Coronary artery (tissue), 2 donors: ENCODE data around the gene CIC.
"Not testable (repeated sequence)": the region's sequence is repeated elsewhere in the genome, so short reads cannot be mapped to it uniquely, and the experiment has no call there.

ENCODE experiments used
- DNase-seq: peaks from one replicate; pipeline ENCODE4 v3.0.0-alpha.2; 2017; ENCODE audit warnings: low spot score
- H3K27ac ChIP-seq, 2 donors: fragments of 200-600 bp; sonication (generic); one replicate each; pipeline ENCODE4 v1.5.1; 2016 to 2019
- H3K4me3 ChIP-seq: fragments of 200-600 bp; sonication (generic); 2 replicates; pipeline ENCODE4 v1.5.1; 2016; ENCODE audit warnings: mild to moderate bottlenecking, moderate library complexity
- CTCF ChIP-seq: fragments of 200-600 bp; sonication (generic); IDR thresholded peaks from one replicate; pipeline ENCODE4 v1.5.1; 2019; ENCODE audit warnings: antibody characterized with exemption

CIC gene

GRCh38 chr19:42327381-42327780, 58.3 kb downstream of the CIC start:
- H3K27ac ChIP-seq: no peak overlapping the region
- no peak overlapping the region for H3K4me3 ChIP-seq
- no peak for DNase-seq
- no peak for TF ChIP-seq CTCF

GRCh38 chr19:42328106-42328505, 59.1 kb downstream of the CIC start:
- no peak for DNase-seq
- Histone ChIP-seq H3K27ac (no peak overlapping the region), H3K4me3 (no peak overlapping the region)
- TF ChIP-seq CTCF: no peak

GRCh38 chr19:42328854-42329253, 59.8 kb downstream of the CIC start:
- no peak overlapping the region for H3K4me3 ChIP-seq
- DNase-seq: no peak
- no peak for TF ChIP-seq CTCF
- H3K27ac ChIP-seq: no peak overlapping the region

GRCh38 chr19:42330241-42330711, 61.2 kb downstream of the CIC start:
- no peak for TF ChIP-seq CTCF
- Histone ChIP-seq H3K27ac (no peak overlapping the region), H3K4me3 (no peak overlapping the region)
- no peak for DNase-seq

- DNase-seq, H3K27ac ChIP-seq, H3K4me3 ChIP-seq: not testable (repeated sequence)
These were observed 62.3 kb downstream of the CIC start for GRCh38 chr19:42331333-42331732.

- no peak for DNase-seq
- no peak for TF ChIP-seq CTCF
- Histone ChIP-seq H3K27ac (no peak overlapping the region), H3K4me3 (no peak overlapping the region)
These were observed 63.0 kb downstream of the CIC start for GRCh38 chr19:42332059-42332458.

- no peak for TF ChIP-seq CTCF
These were observed 64.0 kb downstream of the CIC start for GRCh38 chr19:42333018-42333417.

More at GRCh38 chr19:42333018-42333417, 64.0 kb downstream of the CIC start:
- DNase-seq: no peak
- H3K27ac ChIP-seq: no peak overlapping the region
- no peak overlapping the region for H3K4me3 ChIP-seq
